OCI-M2 (cell line): ENCODE results near the gene CNTNAP3.
"Not testable (repeated sequence)": the region's sequence is repeated elsewhere in the genome, so short reads cannot be mapped to it uniquely, and the experiment has no call there.

Experiments used
- DNase-seq: peaks from one replicate; lab custom pipeline; 2025; ENCODE audit not compliant: unreplicated experiment; lab: John Stamatoyannopoulos, UW

The CNTNAP3 gene

DNA sequence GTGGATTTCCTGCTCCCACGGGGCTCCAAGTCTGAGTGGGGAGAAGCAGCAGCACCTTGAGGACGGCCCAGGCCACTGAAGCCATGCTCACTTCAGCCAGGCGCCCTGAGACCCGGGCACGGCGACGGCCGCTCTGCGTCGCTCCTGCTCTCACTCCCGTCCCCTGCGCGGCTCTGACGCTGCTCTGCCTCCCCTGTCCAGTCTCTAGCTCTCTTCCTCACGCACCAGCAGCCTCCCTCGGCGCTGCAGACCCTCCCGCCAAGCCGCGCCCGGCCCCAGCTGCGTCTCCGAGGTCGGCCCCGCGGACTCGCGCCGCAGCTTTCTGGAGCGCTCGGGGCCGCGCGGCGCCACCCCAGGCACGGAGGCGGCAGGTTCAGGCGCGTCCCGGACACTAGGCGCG lies at the start of gene CNTNAP3:
TSS of gene CNTNAP3 (minus strand) at position 188 of the 400 bp plus-strand sequence. CDS start at position 85, 103 bp downstream.
- not testable (repeated sequence) for DNase-seq

DNA sequence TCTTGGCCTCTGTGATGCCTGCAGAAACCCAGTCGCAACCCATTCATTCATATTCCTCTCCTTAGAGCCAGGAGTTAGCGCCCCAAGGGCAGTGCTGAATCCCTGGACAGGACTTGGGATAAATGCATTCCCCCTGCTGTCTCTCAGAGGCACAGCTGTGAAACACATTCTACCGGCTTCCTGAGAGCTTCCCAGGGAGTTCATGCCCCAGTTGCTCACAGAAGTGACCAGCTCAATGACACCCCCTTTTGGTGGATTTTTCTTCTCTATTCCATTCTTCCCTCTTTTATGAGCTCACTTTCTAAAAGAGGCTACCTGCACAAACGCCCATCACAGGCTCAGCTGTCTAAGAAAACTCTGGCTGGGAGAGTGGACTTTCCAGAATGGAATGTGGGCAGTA lies 8.0 kb downstream of the CNTNAP3 start:
- DNase-seq, result not testable (repeated sequence)

DNA sequence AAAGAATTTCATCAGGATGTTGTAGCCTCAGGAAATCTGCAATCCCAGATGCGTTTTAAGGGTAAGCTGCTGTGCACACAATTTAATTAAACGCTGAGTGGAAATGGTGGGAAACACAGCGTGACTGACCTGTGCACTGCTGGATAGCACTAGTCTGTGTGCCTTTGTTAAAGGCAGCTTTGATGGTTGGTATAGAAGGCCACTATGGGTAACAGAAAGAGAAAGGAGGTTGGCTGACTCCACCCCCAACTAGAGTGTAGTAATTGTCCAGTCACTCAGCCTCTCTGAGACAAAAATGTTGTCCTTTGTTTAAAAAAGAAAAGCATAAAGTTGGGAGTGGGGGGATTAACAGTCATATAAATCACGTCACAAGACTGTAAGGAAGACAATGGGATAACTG lies 45.5 kb downstream of the CNTNAP3 start:
- DNase-seq, result not testable (repeated sequence)

DNA sequence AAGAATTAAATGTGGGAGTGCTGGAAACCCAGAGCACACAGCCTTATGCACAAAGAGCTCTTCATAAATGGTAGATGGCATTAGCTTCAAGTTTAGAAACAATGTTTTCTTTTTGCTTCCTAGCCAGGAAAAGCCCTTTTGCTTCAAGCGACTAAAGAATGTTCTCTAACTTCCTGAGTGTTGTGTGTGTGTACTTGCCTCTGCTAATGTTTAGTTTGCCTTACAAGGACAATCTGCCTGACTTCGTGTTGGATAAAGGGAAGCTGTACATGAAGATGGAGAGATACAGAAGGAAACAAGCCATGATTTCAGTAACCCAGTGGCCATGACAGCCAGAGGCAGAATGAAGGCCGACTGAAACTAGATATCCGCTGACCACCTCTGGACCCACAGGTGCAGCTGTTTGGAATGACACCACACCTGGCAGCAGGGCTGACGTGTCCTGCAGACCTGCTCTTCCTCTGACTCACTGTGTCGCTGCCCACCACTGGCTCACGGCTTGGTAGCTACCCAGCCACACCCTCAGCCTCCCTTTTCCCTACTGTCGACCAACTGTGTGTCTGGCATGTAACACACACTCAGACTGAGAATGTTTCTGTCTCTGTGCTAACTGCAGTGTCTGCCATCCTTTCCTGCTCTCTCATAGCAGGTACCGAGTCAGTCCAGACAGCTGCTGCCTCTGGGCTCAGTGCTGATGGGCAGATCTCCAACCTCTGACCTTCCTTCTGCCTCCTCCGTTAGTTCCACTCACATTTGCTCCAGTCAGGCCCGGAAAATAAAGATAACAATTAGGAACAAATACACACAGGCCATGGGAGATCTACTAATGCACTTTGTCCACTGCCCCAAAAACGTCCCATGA lies 55.6 kb downstream of the CNTNAP3 start:
- DNase-seq, result not testable (repeated sequence)

DNA sequence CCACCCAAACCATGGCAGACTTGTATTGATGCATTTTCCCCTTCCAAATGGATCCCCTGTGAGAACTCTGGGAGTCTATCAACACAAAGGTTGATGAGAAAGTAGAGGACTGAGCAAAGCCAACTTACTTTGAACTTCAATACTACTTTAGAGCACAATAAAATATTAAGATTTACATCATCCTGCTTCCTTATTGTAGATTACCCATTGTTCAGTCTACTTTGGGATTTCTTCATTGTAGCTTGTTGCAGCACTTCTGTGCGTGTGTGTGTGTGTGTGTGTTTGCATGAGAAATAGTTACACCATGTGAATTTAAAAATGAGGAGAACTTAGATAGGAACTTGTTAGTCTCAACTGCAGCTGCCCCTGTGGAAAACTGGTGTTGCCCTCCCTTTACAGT lies 72.0 kb downstream of the CNTNAP3 start:
- not testable (repeated sequence) for DNase-seq

DNA sequence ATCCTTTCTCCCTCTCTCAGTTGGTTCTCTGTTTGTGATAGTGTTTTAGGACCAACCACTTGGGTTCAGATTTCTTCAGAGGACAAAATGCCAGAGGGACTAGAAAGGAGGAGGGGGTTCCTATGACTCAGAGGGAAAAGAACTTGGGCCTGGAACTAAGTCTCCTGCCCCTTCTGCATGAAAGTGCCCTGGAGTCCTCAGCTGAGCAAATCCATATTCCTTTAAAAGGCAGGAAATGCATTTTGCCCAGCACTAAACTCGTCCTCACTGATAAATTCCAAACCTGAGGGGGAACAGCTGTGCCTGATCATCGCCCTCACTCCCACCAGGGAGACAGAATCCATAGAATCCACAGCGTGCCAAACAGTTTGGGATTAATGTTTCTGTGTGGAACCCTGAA lies 78.2 kb downstream of the CNTNAP3 start:
- DNase-seq, result not testable (repeated sequence)

DNA sequence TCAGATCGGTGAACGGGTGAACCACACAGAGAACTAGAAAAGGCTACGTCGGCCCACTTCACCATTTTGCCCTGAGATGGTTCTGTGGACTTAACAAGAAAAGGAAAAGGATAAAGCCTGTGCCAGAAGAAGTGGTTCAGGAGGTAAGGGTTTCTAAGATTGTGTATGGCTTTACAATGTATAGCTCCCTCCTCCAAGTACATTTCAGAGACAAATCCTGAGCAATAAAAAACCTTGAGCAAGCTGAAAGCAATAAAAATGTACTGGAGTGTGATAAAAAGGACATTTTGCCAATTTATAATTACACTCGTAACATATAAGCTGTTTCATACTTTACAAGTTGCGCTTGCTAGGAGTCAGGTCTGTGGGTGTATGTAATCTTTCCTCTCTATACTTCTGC lies 81.3 kb downstream of the CNTNAP3 start:
- not testable (repeated sequence) for DNase-seq

DNA sequence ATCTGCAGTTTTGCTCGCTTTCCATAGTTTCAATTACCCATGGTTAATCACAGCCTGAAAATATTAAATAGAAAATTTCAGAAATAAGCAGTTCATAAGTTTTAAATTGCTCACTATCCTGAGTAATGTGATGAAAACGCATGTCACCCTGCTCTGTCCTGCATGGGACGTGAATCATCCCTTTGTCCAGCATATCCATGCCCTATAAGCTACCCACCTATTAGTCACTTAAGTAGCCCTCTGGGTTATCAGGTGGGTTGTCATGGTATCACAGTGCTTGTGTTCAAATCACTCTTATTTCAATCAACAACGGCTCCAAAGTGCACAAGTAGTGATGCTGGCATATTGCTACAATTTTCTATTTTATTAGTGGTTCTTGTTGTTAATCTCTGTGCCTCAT lies 82.1 kb downstream of the CNTNAP3 start:
- DNase-seq, result not testable (repeated sequence)

DNA sequence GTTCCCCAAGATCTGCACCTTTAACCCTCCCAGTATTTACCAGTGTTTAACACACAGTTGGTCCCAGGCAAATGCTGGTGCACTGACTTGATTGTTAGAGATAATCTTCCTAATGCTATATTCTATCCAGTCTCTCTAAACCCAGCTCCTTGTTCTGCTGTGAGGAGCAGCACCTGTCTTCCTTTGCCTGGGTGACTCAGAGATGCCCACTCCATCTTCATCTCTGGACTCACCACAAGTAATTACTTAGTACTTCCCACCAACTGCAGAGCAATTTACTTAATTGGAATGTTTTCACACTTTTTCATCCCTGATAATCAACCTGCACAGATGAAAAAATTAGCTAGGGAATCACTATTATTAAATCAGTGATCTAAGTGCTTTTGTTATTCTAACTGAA lies 87.6 kb downstream of the CNTNAP3 start:
- not testable (repeated sequence) for DNase-seq

DNA sequence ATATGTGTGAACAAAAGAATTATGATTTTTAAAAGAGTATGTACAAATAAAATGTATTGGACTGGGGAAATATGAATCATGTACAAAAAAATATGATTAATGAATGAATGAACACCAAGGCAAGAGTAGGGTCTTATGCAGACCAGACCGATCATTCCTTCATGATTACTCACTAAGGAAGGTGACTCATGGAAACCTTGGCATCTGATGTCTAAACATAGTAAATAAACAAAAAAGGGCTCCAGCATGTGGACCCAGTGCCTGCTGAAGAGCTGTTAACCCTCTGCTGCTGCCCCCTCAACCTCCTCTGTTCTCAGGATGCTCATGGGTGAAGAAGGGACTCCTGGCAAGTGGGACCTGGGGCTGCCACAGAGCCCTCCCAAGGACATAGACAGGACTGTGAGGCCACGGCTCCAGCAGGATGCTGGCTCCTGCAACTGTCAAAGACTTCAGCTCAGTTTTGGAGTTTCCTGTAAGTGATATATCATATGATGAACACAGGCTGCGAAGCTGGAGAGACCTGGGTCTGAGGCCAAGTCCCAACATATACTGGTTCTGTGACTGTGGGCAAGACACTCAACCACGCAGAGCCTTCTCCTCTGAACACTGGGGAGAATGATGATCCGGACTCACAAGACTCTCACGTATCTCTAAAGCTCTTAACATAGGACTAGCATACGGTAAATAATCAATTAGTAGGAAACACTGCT lies 89.8 kb downstream of the CNTNAP3 start:
- not testable (repeated sequence) for DNase-seq

DNA sequence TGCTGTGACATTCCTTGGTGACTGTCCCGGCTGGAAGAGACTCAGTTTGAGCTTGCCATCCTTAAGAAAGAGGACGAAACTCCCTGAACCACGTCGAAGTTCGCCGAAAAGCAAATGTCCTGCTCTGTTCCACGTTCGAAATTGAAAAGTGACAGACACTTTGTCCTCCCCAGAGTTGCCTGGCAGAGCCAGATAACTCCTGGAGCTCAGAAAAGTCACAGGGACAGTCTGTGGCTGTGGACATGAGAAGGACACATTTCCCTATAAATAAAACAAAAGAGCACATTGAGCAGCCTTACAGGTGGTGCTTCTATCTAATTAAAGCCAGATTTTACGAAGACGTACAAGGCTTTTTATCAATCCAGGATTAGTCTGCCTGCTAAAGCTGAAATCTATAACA lies 116.6 kb downstream of the CNTNAP3 start:
- not testable (repeated sequence) for DNase-seq

DNA sequence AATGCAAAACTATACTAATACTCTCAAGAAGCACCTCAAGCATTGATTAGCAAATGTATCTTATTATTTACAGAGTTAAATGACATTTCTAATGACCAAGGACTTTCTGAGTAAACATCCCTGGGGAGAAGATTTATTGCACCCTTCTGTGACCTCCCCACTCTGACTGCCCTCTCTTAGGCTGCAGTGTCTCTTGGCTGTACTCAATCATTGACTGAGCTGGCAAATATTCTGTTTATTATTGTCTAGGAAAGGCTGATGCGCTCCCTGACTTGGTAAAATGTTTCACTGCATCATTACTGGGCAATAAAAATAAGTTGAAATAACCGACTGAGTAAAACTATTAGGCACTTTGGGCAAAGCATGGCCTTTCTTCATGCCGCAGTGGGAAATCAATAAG lies 130.3 kb downstream of the CNTNAP3 start:
- DNase-seq, result not testable (repeated sequence)

DNA sequence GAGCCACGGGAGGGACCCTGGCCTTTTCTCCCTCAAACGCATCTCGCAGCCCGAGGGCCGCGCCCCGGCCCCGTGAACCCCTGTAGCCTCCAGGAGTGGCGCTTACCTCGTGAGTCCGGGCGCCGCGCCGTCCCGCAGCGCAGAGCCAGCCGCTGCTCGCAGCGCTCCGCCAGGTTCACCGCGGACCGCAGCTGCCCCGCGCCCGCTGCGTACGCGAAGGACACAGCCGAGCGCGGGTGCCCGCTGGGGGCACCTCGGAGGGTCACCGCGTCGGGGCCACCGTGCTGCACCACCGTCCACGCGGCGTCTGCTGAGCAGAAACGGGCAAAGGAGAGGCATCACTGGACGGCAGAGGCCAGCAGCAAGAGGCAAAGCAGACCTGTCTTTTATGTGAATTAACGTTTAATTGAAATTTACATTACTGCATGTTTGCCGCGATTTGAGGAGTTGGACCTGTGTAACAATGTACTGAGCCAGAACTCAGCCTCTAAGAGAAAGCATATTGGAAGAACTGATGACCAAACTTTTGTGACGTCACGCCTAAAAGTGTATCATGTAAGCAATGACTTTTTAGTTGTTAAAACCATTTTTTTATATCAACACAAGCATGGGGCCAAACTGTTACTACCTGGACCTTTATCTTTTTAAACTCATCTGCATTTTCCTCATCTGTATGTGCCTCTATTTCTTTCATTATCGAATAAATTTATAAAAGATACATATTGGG lies 155.0 kb downstream of the CNTNAP3 start:
- DNase-seq, result not testable (repeated sequence)

DNA sequence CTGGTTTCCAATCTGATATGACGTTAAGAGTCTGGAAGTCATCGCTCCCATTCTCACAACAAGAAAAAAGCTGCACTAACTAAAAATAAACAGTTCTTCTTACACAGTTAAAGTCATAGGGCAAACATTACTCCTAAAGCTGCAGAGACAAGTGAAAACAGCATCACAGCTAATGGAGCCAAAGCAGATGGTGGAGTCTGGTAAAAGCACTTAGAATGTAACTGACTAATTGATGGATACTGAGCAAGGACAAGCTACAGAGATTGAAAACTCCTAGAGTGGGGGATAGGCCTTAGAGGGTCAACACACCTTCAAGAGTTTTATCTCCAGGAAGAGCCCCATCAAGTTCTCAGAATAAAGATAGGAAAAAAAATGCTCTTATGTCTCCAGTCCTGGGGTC lies 166.6 kb downstream of the CNTNAP3 start:
- DNase-seq, result not testable (repeated sequence)

DNA sequence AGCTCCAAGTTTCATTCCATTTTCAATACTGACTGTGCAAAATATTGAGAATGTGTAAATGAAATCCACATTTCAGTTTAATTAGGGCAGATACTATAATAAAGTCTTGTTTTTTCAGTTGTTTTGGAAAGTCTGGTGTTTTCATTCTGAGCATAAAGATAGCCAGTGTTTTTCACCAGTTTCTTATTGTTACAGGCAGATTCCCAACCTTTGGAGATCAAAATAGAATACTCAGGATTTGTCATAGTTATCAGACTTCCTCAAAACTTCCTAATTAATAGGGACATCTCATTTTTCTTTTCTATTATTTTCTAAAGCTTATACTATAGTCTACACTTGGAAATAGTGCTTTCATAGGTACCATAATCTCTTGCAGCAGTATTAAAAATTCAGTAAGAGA lies 176.2 kb downstream of the CNTNAP3 start:
- DNase-seq, result not testable (repeated sequence)

DNA sequence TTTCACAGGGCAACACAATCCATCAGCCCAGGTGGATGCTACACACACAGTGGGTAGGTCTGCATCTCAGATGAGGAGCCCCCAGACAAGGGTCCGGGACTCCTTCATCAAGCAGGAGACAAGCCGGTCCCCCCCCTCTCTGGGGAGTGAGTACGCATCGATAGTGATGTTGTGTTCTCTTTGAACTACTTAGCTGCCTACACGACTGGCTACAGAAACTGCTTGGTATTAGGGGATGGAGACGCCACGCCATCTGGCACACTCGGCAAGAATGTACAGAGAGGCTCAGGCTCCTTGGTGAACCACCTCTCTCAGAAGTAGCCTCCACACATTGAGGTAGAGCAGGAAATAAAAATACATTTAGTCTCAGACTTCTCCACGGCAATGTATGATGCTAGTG lies 179.8 kb downstream of the CNTNAP3 start:
- no peak for DNase-seq

DNA sequence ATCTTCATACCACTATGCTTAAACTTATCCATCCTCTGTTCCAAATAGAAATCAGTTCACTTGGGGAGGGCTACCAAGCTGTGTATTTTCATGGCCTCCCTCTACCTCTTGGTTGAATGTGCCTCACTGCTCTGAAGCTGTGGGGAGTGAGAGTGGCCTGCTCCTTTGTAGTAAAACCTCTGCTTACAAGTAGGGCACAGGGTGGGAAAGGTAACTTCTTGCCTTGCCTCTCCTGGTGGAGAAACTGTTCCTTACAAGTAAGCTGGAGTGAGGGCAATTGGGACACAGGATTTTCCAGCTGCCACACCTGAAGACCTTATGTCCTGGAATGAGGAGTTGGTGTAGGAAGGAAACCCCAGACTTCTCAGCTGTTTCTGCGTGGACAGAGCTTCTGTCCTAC lies 190.8 kb downstream of the CNTNAP3 start:
- DNase-seq, result not testable (repeated sequence)

DNA sequence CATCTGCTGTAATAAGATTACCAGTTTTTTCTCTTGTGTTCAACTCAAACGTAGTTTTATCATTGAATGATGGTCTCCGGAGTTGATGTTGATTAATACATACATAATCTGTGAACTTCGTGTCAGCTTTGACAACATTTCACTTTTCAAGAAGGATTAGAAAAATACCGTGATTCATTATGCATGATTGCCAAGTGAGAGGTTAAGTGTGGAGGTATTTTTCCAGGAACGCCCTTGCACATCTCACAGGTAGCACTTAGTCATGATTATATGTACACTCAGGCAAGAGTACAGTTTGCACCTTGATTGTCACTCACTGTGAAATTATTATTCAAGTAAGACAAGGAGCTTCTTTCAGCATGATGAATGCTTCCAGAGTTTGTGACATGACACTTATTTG lies 202.7 kb downstream of the CNTNAP3 start:
- not testable (repeated sequence) for DNase-seq

DNA sequence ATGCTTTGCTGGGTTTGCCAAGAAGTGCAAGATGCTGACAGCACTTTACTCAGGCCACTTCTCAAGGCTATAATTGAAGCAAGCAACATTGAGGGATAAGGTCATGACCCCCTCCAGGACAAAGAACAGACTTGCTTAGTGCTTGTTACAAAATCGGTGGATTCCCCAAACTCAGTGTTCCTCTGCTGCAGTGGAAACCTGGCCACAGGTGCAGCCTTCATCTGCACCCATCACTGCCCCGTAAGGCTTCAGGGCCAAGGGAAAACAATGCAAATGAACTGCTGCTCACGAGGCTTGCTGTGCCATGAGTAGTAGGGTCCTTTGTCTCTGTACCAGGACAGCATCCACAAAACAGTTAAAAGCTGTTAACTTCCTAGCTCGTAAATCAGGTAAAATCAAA lies 205.4 kb downstream of the CNTNAP3 start:
- not testable (repeated sequence) for DNase-seq

DNA sequence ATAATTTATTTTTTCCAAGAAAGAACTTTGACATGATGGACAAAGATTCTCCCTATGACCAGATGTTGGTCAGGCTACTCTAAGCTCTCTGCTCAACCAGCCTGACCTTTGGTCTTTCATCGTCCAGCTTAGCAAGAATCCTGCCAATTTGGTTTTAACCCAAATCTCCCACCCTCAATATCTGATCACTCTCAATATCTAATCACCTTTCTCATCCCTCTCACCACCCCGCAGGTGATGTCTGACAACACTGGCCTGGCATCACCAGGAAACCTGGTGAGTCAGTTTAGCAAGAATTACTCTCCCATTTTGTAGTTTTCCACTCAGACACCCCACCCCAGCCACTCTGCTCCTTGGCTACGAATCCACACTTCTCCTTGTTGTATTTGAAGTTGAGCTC lies 207.9 kb downstream of the CNTNAP3 start:
- DNase-seq, result not testable (repeated sequence)

DNA sequence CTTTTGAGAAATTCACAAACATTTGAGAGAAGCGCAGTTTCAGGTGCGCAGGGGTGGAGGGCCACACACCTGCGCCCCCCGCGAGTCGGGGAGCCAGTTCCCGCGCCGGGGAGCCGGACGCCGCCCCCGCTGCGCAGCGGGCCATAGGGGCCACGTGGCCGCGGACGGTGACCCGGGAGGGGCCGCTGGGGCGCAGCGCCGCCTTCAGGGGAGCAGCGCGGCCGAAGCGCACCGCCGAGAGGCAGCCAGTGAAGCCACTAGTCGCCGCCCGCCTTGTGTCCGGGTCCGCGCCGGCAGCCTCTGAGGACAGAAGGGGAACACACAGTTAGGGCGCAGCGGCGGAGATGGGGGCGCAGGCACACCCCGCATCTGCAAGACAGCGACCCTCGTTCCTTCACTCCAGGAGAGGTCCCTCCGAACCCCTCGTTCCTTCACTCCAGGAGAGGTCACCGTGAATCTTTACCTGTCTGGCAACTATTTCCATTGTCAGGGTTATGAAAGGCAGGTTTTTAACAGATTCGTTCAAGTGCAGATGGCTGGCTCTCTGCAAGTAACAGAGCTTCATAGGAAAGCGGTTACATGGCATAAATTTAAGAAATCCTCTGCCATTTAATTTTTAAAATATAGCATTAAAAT lies 209.2 kb downstream of the CNTNAP3 start:
- DNase-seq, result not testable (repeated sequence)
